Erythroblast (primary cell): ENCODE measurements around the gene LPAR5.

Experiments used
- GATA1 ChIP-seq: IDR thresholded peaks from 2 replicates; pipeline ENCODE4 v1.6.1; 2011; ENCODE audit warnings: low read depth, mild to moderate bottlenecking, control low read depth, low read length, moderate library complexity
- POLR2A ChIP-seq: IDR thresholded peaks from 2 replicates; pipeline ENCODE4 v1.6.1; 2011; ENCODE audit warnings: mild to moderate bottlenecking, low read length

DNA sequence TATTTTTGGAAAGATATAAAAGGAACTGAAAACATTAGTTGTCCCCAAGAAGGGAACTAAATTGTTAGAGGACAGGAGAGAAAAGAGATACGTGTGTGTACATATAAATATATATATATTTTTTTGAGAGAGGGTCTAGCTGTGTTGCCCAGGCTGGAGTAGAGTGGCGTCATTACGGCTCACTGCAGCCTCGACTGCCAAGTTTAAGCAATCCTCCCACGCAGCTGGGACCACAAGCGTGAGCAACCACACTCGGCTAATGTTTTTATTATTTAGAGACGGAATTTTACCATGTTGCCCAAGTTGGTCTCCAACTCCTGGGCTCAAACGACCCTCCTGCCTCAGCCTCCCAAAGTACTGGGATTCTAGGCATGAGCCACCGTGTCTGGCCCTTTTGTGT is 51.5 kb downstream of the LPAR5 start:
- TF ChIP-seq GATA1: no peak
- TF ChIP-seq POLR2A: no peak
